HS-5 (cell line): ENCODE measurements around the gene VCX.
"Not testable (repeated sequence)": the region's sequence is repeated elsewhere in the genome, so short reads cannot be mapped to it uniquely, and the experiment has no call there.

Experiments
- DNase-seq: peaks from one replicate; pipeline ENCODE4 v3.0.0-alpha.2; 2012; ENCODE audit warnings: low read depth

The VCX gene

DNA sequence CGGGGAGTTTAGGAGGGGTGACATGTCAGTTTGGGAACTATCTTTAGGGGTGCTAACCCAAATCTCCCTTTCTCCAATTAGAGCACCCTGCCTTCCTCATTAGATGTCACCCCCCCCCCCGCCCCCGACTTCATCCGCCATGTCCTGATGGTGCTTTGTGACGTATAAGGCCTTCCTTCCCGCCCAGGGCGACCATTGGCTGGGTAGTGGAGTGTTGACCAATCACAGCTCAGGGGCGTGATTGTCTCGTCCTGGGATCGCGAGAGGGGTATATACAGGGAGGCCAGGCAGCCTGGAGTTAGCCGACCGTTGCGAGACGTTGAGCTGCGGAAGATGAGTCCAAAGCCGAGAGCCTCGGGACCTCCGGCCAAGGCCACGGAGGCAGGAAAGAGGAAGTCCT lies at the start of gene VCX:
TSS of gene VCX (plus strand) at position 301 of the 400 bp plus-strand sequence. CDS start at position 334, 33 bp downstream.
- not testable (repeated sequence) for DNase-seq

DNA sequence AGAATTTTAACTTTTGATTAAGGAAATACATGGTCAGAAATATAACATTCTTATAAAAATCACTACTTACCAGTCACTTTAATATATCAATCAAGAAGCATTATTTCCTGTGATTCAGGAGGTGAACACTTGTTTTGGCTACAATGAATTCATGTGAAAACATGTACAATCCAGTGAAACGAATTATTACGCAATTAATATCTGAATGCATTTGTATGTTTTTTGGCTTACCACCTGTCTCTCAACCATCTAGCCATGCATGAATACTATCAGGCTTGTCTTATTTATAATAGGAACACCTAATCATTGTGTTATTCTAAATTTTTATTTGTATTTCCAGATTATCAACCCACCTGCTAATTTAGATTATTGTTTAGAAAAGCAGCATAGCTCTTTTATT lies 44.6 kb upstream of the VCX start:
- no peak for DNase-seq

DNA sequence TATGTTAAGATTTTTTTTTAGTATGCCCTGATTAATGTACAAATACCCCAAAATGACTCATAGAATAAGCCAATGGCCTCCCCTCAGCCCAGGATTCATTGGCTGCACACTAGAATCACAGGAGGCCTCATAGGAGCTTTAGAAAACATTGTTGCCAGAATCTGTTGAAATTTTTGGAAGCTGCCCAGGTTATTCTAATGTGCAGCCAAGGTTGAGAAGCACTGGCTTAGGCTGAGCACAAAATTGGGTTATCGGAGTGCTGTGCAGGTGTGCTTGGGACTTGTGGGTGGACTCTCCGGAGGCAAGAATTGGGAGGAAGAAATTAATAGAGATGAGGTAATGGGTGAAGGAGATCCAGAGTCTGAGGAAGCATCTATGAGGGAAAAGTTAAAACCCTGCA lies 41.3 kb upstream of the VCX start:
- DNase-seq: no peak

DNA sequence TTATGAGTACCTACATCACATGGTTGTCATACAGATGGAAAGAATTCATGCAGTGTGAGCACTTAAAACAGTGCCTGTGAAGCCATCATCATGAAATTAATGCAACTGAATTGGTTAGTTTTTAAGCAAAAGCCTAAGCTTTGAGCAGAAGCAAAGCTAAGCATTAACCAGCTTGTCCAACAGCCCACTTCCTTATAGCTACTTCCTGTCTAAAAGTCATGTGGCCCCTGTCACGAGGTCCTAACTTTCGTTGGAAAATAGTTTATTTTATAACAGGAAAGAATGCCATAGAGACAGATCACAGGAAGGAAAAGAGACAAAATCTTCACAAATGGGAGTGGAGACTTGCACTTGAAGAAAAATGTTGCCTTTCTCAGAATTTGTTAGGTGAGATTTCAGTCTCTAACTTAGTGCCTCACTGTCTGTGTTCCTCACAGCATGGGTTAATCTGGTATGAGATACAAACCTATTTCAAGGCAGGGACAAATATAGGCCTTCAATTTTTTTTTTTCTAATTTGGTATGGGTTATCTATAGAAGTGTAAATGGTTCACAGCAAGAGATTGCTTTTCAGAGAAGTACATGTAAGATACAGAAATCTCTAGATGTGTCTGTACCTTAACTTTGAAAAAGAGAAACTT lies 27.7 kb upstream of the VCX start:
- DNase-seq: no peak

DNA sequence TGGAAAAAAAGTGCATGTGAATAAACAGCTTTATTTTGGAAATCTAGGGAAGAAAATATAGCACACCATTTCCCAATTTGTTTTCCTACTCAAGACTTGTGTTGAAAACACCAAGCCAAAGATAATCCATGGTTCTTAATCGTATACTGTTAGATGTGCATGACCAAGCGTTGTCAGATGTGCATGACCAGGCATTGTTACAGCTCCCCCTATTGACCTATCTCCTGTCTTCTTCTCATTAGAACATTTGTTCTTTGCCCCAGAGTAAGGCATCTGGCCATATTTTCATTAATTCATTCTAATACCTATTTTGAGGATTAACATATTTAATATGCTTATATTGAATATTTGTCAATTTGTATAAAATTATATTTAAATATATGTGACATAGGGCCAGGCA lies 14.4 kb upstream of the VCX start:
- DNase-seq: no peak

DNA sequence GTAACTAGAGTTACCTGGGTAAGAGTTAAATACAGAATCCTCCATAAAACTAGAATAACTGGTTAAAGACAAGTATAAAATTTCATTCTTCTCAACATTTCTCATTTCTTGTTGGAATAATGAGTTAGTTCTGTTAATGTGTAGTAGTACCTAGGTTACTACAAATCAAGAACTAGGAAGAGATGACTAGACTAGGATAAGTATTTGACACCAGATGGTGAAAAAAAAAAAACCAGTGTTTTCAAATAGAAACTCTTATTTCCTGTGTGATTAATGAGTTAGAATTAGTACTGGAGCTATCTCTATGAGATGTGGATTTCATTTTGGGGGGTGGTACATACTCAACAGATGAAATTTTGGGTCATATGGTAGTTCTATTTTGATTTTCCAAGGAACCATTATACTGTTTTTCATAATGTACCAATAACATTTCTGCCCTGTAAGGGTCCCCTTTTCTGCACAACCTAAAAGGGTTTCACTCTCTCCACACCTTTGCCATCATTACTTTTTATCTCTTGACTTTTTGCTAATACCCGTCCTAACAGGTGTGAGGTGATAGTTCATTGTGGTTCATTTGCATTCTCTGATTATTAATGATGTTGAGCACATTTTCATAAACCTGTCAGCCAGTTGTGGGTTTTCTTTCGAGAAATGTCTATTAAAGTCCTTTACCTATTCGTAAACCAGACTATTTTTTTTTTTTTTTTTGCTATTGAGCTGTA lies 1.7 kb upstream of the VCX start:
- no peak for DNase-seq

DNA sequence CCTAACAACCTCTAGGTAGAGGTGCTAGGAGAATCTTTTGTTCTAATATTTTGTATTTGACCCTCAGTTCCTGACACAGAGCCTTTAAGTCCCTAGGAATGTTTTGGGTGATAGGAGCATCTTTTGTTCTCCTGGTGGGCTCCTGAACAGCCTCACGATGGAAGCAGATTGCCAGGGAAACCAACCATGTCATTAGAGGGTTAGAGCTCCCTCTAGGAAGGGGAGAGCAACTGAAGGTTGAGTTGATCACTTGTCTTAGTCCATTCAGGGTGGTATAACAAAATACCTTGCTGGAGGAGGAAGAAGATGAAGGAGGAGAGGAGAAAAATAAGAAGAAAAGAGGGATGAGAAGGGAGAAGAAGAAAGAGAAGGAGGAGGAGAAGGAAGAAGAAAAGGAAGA lies 9.2 kb downstream of the VCX start:
- DNase-seq: no peak

DNA sequence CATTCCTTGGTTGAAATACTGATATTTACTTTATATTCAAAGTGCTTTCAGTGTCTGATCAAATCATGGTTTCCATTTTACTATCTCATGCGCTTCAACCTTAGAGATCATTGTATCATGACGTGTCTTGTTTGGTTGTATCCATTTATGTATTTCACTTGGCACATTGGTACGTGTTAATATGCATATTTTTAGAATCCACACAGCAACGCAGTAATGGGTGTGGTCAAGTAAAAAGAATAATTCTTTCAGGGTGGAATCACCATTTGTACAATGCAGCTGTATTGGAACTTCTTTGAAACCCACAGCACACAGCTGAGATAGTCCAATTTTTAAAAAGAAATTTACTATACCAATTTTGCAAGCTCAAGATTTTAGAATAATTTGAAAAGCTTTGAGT lies 29.1 kb downstream of the VCX start:
- DNase-seq: no peak

DNA sequence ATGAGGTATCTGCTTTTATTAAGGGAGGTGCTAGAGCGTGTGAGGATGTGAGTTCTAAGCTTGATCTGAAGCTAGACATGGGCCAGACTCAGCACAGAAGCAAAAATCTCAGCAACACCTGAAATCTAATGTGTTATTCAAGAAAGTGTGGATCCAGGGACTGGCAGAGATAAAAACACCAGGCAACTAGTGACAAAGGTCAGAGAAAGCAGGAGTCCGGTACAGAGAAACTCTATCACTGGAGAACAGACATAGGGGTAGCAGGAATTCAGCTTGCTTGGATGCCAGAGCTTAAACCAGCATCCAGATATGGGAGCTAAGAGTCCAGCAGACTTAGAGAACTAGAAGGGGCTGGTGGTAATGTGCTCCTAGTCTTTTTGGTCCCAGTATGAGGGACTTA lies 34.0 kb downstream of the VCX start:
- no peak for DNase-seq

DNA sequence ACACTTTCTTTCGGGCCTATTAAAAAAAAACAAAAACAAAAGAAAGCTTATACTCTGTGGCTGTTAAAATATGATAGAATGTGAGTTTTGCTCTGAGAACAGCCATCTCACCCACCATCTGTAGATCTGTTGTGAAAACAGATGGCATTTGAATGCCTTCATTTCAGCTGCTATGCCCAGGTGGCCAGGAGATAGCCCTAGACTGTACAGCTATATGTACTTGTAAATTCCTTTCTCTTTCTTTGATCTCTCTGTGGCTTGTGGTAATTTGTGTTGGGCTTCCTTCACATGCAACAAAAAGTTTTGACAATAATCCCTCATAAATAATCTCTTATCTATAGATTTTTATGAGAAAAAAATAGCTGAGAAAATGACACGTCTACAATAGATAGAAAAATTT lies 46.2 kb downstream of the VCX start:
- no peak for DNase-seq

DNA sequence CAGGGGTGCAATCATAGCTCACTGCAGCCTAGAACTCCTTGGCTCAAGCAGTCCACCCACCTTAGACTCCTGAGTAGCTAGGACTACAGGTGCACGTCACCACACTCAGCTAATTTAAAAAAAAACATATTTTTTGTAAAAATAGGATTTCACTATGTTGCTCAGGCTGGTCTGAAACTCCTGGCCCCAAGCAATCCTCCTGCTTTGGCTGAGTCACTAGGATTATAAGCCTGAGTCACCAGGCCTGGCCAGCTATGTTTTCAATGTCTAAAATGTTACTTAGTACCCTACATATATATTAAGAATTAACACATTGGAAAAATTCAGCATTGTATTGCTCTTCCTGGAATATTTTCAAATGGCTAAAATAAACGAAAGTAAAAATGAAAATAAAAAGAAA lies 46.7 kb downstream of the VCX start:
- DNase-seq: peak; percentile 10

DNA sequence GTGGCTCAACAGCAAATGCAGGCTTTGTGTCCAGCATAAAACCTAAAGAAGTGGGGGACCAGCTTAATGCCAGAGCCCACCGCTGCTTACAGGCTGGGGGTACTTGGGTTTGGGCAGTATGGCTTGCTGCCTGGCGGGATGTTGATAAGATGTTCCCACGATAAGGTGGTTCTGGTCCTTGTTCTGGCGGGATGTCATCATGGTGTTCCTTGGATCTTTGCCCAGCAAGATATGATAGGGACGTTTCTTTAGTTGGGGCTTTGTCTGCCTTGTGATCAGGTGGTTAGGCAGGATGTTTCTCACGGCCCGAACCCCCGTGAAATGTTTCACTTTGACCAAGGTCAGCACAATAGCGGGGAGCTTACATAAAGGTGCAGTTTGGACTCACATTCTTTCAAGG lies 49.0 kb downstream of the VCX start:
- no peak for DNase-seq
